Smooth muscle cell (in vitro differentiated cells): ENCODE data around the gene ASTN1. TPM values are rescaled to one million over a fixed set of nuclear protein-coding genes. Genes with fewer than 3 reads are reported as not detected.

Source experiments
- DNase-seq: peaks from one replicate; lab custom pipeline; 2025; ENCODE audit not compliant: unreplicated experiment; lab: John Stamatoyannopoulos, UW
- H2AFZ ChIP-seq: fragments of 200-600 bp; sonication (generic); 2 replicates; pipeline ENCODE4 v1.6.0; 2016; ENCODE audit warnings: antibody characterized with exemption, low read depth, mild to moderate bottlenecking
- H3F3A ChIP-seq: fragments of 200-600 bp; sonication (generic); 2 replicates; pipeline ENCODE4 v1.6.0; 2017; ENCODE audit warnings: antibody characterized with exemption, low read depth
- H3K27ac ChIP-seq: fragments of 200-600 bp; sonication (generic); 2 replicates; pipeline ENCODE4 v1.5.1; 2016; ENCODE audit warnings: low read depth, mild to moderate bottlenecking
- H3K27me3 ChIP-seq: fragments of 200-600 bp; sonication (generic); 2 replicates; pipeline ENCODE4 v1.6.1; 2016; ENCODE audit warnings: low read depth, mild to moderate bottlenecking
- H3K36me3 ChIP-seq: fragments of 200-600 bp; sonication (generic); 2 replicates; pipeline ENCODE4 v1.5.1; 2016; ENCODE audit warnings: low read depth
- H3K4me1 ChIP-seq: fragments of 200-600 bp; sonication (generic); 2 replicates; pipeline ENCODE4 v1.5.1; 2016; ENCODE audit warnings: low read depth
- H3K4me2 ChIP-seq: fragments of 200-600 bp; sonication (generic); 2 replicates; pipeline ENCODE4 v1.6.0; 2016; ENCODE audit warnings: mild to moderate bottlenecking
- H3K4me3 ChIP-seq: fragments of 200-600 bp; sonication (generic); 2 replicates; pipeline ENCODE4 v1.5.1; 2016; ENCODE audit warnings: mild to moderate bottlenecking
- H3K79me2 ChIP-seq: fragments of 200-600 bp; sonication (generic); 2 replicates; pipeline ENCODE4 v1.6.0; 2016; ENCODE audit warnings: low read depth, mild to moderate bottlenecking
- H3K9ac ChIP-seq: fragments of 200-600 bp; sonication (generic); 2 replicates; pipeline ENCODE4 v1.6.0; 2016; ENCODE audit warnings: low read depth
- H3K9me3 ChIP-seq: fragments of 200-600 bp; sonication (generic); replicated peaks from 2 replicates; pipeline ENCODE4 v1.5.1; 2016; ENCODE audit warnings: low read depth
- H4K20me1 ChIP-seq: fragments of 200-600 bp; sonication (generic); 2 replicates; pipeline ENCODE4 v1.6.0; 2016; ENCODE audit warnings: low read depth
- WGBS: methylation state at CpG from one replicate; pipeline ENCODE4 v1.1.7; 2016; ENCODE audit warnings: low lambda C conversion rate; 5-methylcytosine and 5-hydroxymethylcytosine counted together
- microRNA counts: library from miRNA; unstranded; fragments of <30 nt; microRNA quantifications from one replicate; lab custom pipeline; 2016
- microRNA-seq: library from miRNA; unstranded; fragments of <30 nt; microRNA quantifications from one replicate; pipeline ENCODE4, GENCODE V29; 2016; ENCODE audit warnings: borderline number of aligned reads
- polyA plus RNA-seq: library from polyadenylated mRNA; unstranded; fragments of >200 nt; fragmentation: Nextera tagmentation; extraction: Ambion mirVana; gene quantifications from 2 replicates; pipeline ENCODE4 v1.2.1, GENCODE V29; 2016
- small RNA-seq: library from RNA; depleted of rRNA; stranded (forward); fragments of <200 nt; gene quantifications from one replicate; pipeline ENCODE3, GENCODE V24; 2014
- total RNA-seq: library from RNA; depleted of rRNA; stranded (reverse); fragments of >200 nt; gene quantifications from 2 replicates; pipeline ENCODE4 v1.2.3, GENCODE V29; 2014
- TF ChIP-seq, protein P1 (sequence below): fragments of 200-600 bp; sonication (generic); IDR thresholded peaks from 2 replicates; pipeline ENCODE4 v1.5.1; 2017; ENCODE audit warnings: borderline replicate concordance, mild to moderate bottlenecking, antibody characterized with exemption; ENCODE audit not compliant: insufficient read depth, poor library complexity, severe bottlenecking

ASTN1 gene
- total and polyA plus RNA-seq, 2 experiments from 2014 or later: 0.04 TPM; not detected in 1

DNA sequence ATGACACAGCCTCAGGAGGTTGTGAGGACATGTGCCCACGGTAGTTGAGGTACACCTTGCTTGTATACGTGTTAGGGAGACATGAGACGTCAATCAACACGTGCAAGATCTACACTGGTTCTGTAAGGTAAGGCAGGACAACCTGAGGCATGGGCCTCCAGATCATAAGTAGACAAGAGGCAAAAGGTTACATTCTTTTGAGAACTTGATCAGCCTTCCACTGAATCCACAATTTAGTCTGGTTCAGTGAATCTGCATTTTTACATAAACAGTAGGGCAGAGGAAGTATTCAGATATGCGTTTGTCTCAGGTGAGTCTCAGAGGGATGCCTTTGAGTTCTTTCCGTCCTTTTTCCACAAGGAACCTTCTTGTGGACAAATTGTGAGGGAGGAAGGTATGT, 348.9 kb downstream of the ASTN1 start:
- no peak for DNase-seq
- Histone ChIP-seq H4K20me1 (no peaks in the 10 kb centered on the region), H2AFZ (no peak overlapping the region), H3K27me3 (no peaks in the 10 kb centered on the region), H3F3A (no peaks in the 10 kb centered on the region), H3K36me3 (no peaks in the 10 kb centered on the region), H3K4me2 (no peak overlapping the region), H3K79me2 (no peaks in the 10 kb centered on the region), H3K4me1 (no peaks in the 10 kb centered on the region), H3K9ac (no peak overlapping the region), H3K27ac (no peak overlapping the region), H3K4me3 (no peak overlapping the region), H3K9me3 (no peaks in the 10 kb centered on the region)
- TF ChIP-seq, protein P1, sequence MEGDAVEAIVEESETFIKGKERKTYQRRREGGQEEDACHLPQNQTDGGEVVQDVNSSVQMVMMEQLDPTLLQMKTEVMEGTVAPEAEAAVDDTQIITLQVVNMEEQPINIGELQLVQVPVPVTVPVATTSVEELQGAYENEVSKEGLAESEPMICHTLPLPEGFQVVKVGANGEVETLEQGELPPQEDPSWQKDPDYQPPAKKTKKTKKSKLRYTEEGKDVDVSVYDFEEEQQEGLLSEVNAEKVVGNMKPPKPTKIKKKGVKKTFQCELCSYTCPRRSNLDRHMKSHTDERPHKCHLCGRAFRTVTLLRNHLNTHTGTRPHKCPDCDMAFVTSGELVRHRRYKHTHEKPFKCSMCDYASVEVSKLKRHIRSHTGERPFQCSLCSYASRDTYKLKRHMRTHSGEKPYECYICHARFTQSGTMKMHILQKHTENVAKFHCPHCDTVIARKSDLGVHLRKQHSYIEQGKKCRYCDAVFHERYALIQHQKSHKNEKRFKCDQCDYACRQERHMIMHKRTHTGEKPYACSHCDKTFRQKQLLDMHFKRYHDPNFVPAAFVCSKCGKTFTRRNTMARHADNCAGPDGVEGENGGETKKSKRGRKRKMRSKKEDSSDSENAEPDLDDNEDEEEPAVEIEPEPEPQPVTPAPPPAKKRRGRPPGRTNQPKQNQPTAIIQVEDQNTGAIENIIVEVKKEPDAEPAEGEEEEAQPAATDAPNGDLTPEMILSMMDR: no peak
- WGBS: 76% methylated on average over 6 of the region's 6 CpGs

DNA sequence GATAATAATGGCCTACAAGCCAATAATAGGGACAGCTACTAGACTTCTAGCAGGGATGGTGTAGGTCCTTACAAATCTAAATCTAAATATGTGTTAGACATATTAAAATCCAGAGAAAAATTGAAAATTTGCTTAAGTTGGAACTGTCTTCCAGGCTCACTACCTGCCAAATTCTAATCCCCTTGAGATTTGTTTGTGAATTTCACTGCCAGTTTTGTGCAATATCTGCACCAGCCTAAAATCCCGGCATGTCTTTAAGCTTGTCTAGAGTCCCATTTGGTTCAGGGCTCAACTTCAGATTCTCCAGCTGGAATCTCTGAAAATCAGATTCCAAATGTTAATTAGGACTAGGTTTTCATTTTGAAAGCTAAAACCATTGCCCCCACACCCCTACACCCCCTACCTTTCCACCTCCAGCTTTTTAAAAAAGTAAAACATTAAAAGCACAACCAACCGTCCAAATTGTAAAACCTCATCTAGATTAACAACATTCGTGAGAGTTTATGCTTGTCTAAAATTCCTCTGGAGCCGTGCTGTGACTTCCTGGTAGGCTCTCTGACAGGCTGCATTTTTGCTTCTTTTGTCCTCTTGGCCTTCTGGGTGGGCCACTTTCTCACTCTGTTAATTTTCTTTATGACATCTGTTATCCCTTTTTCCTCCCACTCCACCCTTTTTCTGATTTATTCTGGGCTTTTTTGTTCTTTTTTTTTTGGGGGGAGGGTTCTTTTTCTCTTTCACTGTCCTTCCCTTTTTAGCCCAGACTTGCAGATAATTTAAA, 352.8 kb downstream of the ASTN1 start:
- Histone ChIP-seq H4K20me1 (no peaks in the 10 kb centered on the region), H3K9me3 (no peaks in the 10 kb centered on the region), H2AFZ (no peak overlapping the region), H3K4me3 (no peak overlapping the region), H3K36me3 (no peaks in the 10 kb centered on the region), H3K27me3 (no peaks in the 10 kb centered on the region), H3F3A (no peaks in the 10 kb centered on the region), H3K4me2 (no peak overlapping the region), H3K79me2 (no peaks in the 10 kb centered on the region), H3K27ac (no peak overlapping the region), H3K4me1 (no peaks in the 10 kb centered on the region), H3K9ac (no peak overlapping the region)
- DNase-seq: no peak
- TF ChIP-seq, protein P1: no peak
- 49% methylated on average over 4 of the region's 4 CpGs for WGBS

DNA sequence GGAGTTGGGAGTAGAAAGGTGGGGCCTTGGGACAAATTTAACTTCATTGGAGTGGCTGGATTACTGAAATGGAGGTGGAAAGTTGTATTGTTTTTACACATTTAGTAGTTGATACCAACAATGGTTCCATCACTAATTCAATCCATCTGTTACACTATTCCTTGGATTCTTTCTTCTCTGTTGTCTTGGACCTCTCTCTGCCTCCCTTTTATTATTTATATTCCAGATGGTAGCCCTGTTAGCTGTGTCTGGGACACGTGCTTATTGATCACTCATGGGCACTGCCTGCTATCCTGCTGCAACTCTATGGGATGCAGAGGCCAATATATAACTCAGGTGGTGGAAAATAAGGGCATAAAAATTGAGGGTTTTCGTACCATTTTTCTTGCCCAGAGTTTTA, 355.2 kb downstream of the ASTN1 start:
- DNase-seq: no peak
- no peaks in the 10 kb centered on the region for H3K79me2 ChIP-seq
- H3K27ac ChIP-seq: no peak overlapping the region
- H3K4me3 ChIP-seq: no peak overlapping the region
- H3K36me3 ChIP-seq: no peaks in the 10 kb centered on the region
- WGBS: 96% methylated on average over 2 of the region's 2 CpGs
- no peaks in the 10 kb centered on the region for H3K27me3 ChIP-seq
- no peak overlapping the region for H3K4me2 ChIP-seq
- no peaks in the 10 kb centered on the region for H4K20me1 ChIP-seq
- no peak overlapping the region for H2AFZ ChIP-seq
- H3K4me1 ChIP-seq: no peaks in the 10 kb centered on the region
- TF ChIP-seq, protein P1: no peak
- no peaks in the 10 kb centered on the region for H3K9me3 ChIP-seq
- no peaks in the 10 kb centered on the region for H3F3A ChIP-seq
- H3K9ac ChIP-seq: no peak overlapping the region

MicroRNAs encoded within 50 kb of the gene (microRNA counts, 767-probe panel; counts per million panel counts)
- 183 counts per million for microRNA hsa-miR-488-3p (lab: Ali Mortazavi, UCI)

Small RNAs within 50 kb of the gene (microRNA-seq; reads per million reads assigned to microRNA genes)
- gene MIR488: not detected

Small RNAs within 50 kb of the gene (small RNA-seq; reads per million reads assigned to genes)
- gene MIR488: not detected

Other genes starting within 250 kb of the ASTN1 start
- gene BRINP2, start 6.2 kb upstream of the ASTN1 start, total RNA-seq: 0.72 TPM in 1 of 2 replicates, not detected in the other
- not detected in 2 replicates for gene BRINP2, start 6.2 kb upstream of the ASTN1 start, polyA plus RNA-seq